Endodermal cell (in vitro differentiated cells): ENCODE results near the gene EPHX1. TPM values are rescaled to one million over a fixed set of nuclear protein-coding genes. Genes with fewer than 3 reads are reported as not detected.

Experiments
- DNase-seq: peaks from one replicate; pipeline ENCODE4 v3.0.0-alpha.2; 2017
- H3K27ac ChIP-seq: 2 replicates; pipeline ENCODE4 v1.5.1; 2013; ENCODE audit warnings: mild to moderate bottlenecking, low read depth, low read length, moderate library complexity
- H3K27me3 ChIP-seq: 2 replicates; pipeline ENCODE4 v1.6.1; 2013; ENCODE audit warnings: mild to moderate bottlenecking, low read length, moderate library complexity; ENCODE audit not compliant: insufficient read depth, control insufficient read depth, poor library complexity, severe bottlenecking
- H3K36me3 ChIP-seq: 2 replicates; pipeline ENCODE4 v1.7.0; 2013; ENCODE audit warnings: mild to moderate bottlenecking, low read length, moderate library complexity; ENCODE audit not compliant: control insufficient read depth, insufficient read depth
- H3K4me1 ChIP-seq: one replicate; pipeline ENCODE4 v1.7.0; 2013; ENCODE audit warnings: low read length; ENCODE audit not compliant: control insufficient read depth, insufficient read depth
- H3K4me3 ChIP-seq: 2 replicates; pipeline ENCODE4 v1.5.1; 2013; ENCODE audit warnings: mild to moderate bottlenecking, low read length, moderate library complexity
- H3K9ac ChIP-seq: 2 replicates; pipeline ENCODE4 v1.6.1; 2013; ENCODE audit warnings: mild to moderate bottlenecking, low read length, moderate library complexity; ENCODE audit not compliant: poor library complexity, severe bottlenecking; ENCODE audit errors: extremely low read depth
- H3K9me3 ChIP-seq: 2 replicates; pipeline ENCODE4 v1.6.1; 2013; ENCODE audit warnings: mild to moderate bottlenecking, low read length, moderate library complexity; ENCODE audit not compliant: control insufficient read depth
- H3K27ac Mint-ChIP-seq: 2 replicates; pipeline ENCODE4 v1.8.0; 2020; ENCODE audit warnings: mixed read lengths
- H3K27me3 Mint-ChIP-seq: 2 replicates; pipeline ENCODE4 v1.8.0; 2021; ENCODE audit warnings: mild to moderate bottlenecking, mixed read lengths; ENCODE audit not compliant: insufficient read depth
- H3K36me3 Mint-ChIP-seq: 2 replicates; pipeline ENCODE4 v1.8.0; 2020; ENCODE audit warnings: low read depth, mixed read lengths
- H3K4me1 Mint-ChIP-seq: 2 replicates; pipeline ENCODE4 v1.8.0; 2020; ENCODE audit warnings: mixed read lengths
- H3K4me3 Mint-ChIP-seq: 2 replicates; pipeline ENCODE4 v1.8.0; 2020; ENCODE audit warnings: mild to moderate bottlenecking, moderate library complexity, mixed read lengths
- H3K9me3 Mint-ChIP-seq: 2 replicates; pipeline ENCODE4 v1.8.0; 2020; ENCODE audit warnings: mild to moderate bottlenecking, mixed read lengths
- CTCF ChIP-seq: fragments of 200-600 bp; sonication (generic); conservative IDR thresholded peaks from 2 replicates; pipeline ENCODE4 v1.5.0; 2021; ENCODE audit warnings: antibody characterized with exemption, mild to moderate bottlenecking
- WGBS, 2 experiments: methylation state at CpG; one replicate each; pipeline versions ENCODE4 v1.1.5 to v1.1.7; 2013; ENCODE audit warnings: missing lambda C conversion rate in 2 of 2, mixed read lengths in 1 of 2; ENCODE audit not compliant: insufficient coverage in 1 of 2, insufficient read length in 1 of 2; 5-methylcytosine and 5-hydroxymethylcytosine counted together
- total RNA-seq, 2 donors: library from RNA; stranded (reverse); fragmentation: NEBNext Ultra II Directional in 1 of 2; extraction: Animal tissue kit (Norgen Biotek cat#: 25700) in 1 of 2; gene quantifications; 2 replicates in 1 of 2; 3 replicates in 1 of 2; pipeline ENCODE4 v1.2.1, GENCODE V29; 2021

Gene EPHX1
- total RNA-seq, 2 donors from 2014 or later, result 49.2 to 84.1 TPM

GRCh38 chr1:225857256-225857655, 47.3 kb downstream of the EPHX1 start:
- Histone ChIP-seq H3K36me3 (peaks cover 97% of the 10 kb centered on the region), H3K9me3 (peaks cover 15% of the 10 kb centered on the region), H3K4me3 (no peak overlapping the region), H3K4me1 (no peaks in the 10 kb centered on the region), H3K9ac (no peak overlapping the region), H3K27me3 (no peaks in the 10 kb centered on the region), H3K27ac (no peak overlapping the region)
- 82 to 85% methylated on average over 4 to 7 of the region's 7 CpGs for WGBS, 2 experiments
- H3K9me3 Mint-ChIP-seq, result peaks cover 7% of the 10 kb centered on the region
- H3K27ac Mint-ChIP-seq, result no peak overlapping the region
- H3K4me3 Mint-ChIP-seq, result no peak overlapping the region
- H3K36me3 Mint-ChIP-seq, result peaks cover 91% of the 10 kb centered on the region
- TF ChIP-seq CTCF, result no peak
- DNase-seq, result no peak
- no peaks in the 10 kb centered on the region for H3K27me3 Mint-ChIP-seq
- H3K4me1 Mint-ChIP-seq, result no peaks in the 10 kb centered on the region

- Histone ChIP-seq H3K4me1 (no peaks in the 10 kb centered on the region), H3K36me3 (peaks cover 97% of the 10 kb centered on the region), H3K27me3 (no peaks in the 10 kb centered on the region), H3K9ac (no peak overlapping the region), H3K4me3 (no peak overlapping the region), H3K27ac (no peak overlapping the region), H3K9me3 (no peaks in the 10 kb centered on the region)
- Mint-ChIP-seq H3K27me3 (no peaks in the 10 kb centered on the region), H3K9me3 (no peaks in the 10 kb centered on the region), H3K36me3 (peaks cover 88% of the 10 kb centered on the region), H3K27ac (no peak overlapping the region), H3K4me3 (no peak overlapping the region), H3K4me1 (no peaks in the 10 kb centered on the region)
- 92 to 97% methylated on average over 4 to 5 of the region's 5 CpGs for WGBS, 2 experiments
- TF ChIP-seq CTCF, result no peak
- DNase-seq, result peak; percentile 35
Observed at GRCh38 chr1:225859151-225859550, 49.2 kb downstream of the EPHX1 start.

- Histone ChIP-seq H3K27me3 (no peaks in the 10 kb centered on the region), H3K36me3 (peaks cover 97% of the 10 kb centered on the region), H3K9ac (no peak overlapping the region), H3K4me3 (no peak overlapping the region), H3K4me1 (no peaks in the 10 kb centered on the region), H3K9me3 (no peaks in the 10 kb centered on the region), H3K27ac (no peak overlapping the region)
- WGBS, 2 experiments, result 98 to 100% methylated on average over 3 to 5 of the region's 5 CpGs
- DNase-seq, result no peak
- no peak overlapping the region for H3K4me3 Mint-ChIP-seq
- H3K27ac Mint-ChIP-seq, result no peak overlapping the region
- H3K4me1 Mint-ChIP-seq, result no peaks in the 10 kb centered on the region
- H3K36me3 Mint-ChIP-seq, result peaks cover 85% of the 10 kb centered on the region
- TF ChIP-seq CTCF, result no peak
- no peaks in the 10 kb centered on the region for H3K27me3 Mint-ChIP-seq
- H3K9me3 Mint-ChIP-seq, result no peaks in the 10 kb centered on the region
Observed at GRCh38 chr1:225860107-225860506, 50.2 kb downstream of the EPHX1 start.
